ENCODE measurements around the gene KLHL2. TPM values are rescaled to one million over a fixed set of nuclear protein-coding genes. Genes with fewer than 3 reads are reported as not detected.

The KLHL2 gene
- 15.0 and 15.8 TPM in 2 replicates for total RNA-seq

GRCh38 chr4:165207431-165208220 lies at the start of gene KLHL2:
Gene KLHL2 (plus strand): TSS chr4:165207561. CDS start chr4:165207877, 316 bp downstream.

GRCh38 chr4:165327211-165328100 lies 120.1 kb downstream of the KLHL2 start, which contains the start of gene MSMO1:
Gene MSMO1 (plus strand): TSS chr4:165327669. CDS start chr4:165333371, 5,702 bp downstream.

Other genes with a start within 250 kb of the KLHL2 start
- 0.62 and 1.9 TPM in 2 replicates for gene TRIM61, start 229.9 kb upstream of the KLHL2 start, total RNA-seq
- not detected in 2 replicates for gene TRIM60, start 175.6 kb upstream of the KLHL2 start, total RNA-seq
- gene TRIM75, start 153.7 kb upstream of the KLHL2 start, total RNA-seq, result not detected in 2 replicates
- gene TMEM192, start 94.7 kb upstream of the KLHL2 start, total RNA-seq, result 15.4 and 15.6 TPM in 2 replicates
- 445 and 708 TPM in 2 replicates for gene MSMO1, start 120.1 kb downstream of the KLHL2 start, total RNA-seq
- 2.8 and 3.4 TPM in 2 replicates for gene CPE, start 171.4 kb downstream of the KLHL2 start, total RNA-seq